GM19238 (cell line): ENCODE measurements around the gene PRR30.
"Not testable (repeated sequence)": the region's sequence is repeated elsewhere in the genome, so short reads cannot be mapped to it uniquely, and the experiment has no call there.

Experiments
- DNase-seq: peaks from one replicate; pipeline ENCODE4 v3.0.0; 2011; ENCODE audit warnings: low spot score; ENCODE audit not compliant: insufficient read length

Gene PRR30

GRCh38 chr2:27139310-27139709, at the start of gene PRR30:
TSS of gene PRR30 (minus strand) at chr2:27139410. CDS start at chr2:27138329, 1,081 bp downstream.
- no peak for DNase-seq

GRCh38 chr2:27186613-27187345, 47.6 kb upstream of the PRR30 start:
- DNase-seq, result no peak

GRCh38 chr2:27185331-27186026, 46.3 kb upstream of the PRR30 start:
- DNase-seq, result no peak

- no peak for DNase-seq
Observed at GRCh38 chr2:27184115-27184514, 44.9 kb upstream of the PRR30 start.

GRCh38 chr2:27182346-27182745, 43.1 kb upstream of the PRR30 start:
- no peak for DNase-seq

- no peak for DNase-seq
Observed at GRCh38 chr2:27179344-27180000, 40.3 kb upstream of the PRR30 start.

- DNase-seq, result no peak
Observed at GRCh38 chr2:27178469-27178868, 39.3 kb upstream of the PRR30 start.

- no peak for DNase-seq
Observed at GRCh38 chr2:27177441-27178351, 38.5 kb upstream of the PRR30 start.

GRCh38 chr2:27175781-27176180, 36.6 kb upstream of the PRR30 start:
- not testable (repeated sequence) for DNase-seq

- no peak for DNase-seq
Observed at GRCh38 chr2:27175330-27175729, 36.1 kb upstream of the PRR30 start.

- DNase-seq, result no peak
Observed at GRCh38 chr2:27174638-27175037, 35.4 kb upstream of the PRR30 start.

GRCh38 chr2:27171351-27171848, 32.2 kb upstream of the PRR30 start:
- DNase-seq, result no peak

- no peak for DNase-seq
Observed at GRCh38 chr2:27170581-27171337, 31.5 kb upstream of the PRR30 start.

GRCh38 chr2:27164960-27165763, 26.0 kb upstream of the PRR30 start:
- DNase-seq, result no peak

GRCh38 chr2:27162151-27163121, 23.2 kb upstream of the PRR30 start:
- no peak for DNase-seq

- DNase-seq, result no peak
Observed at GRCh38 chr2:27160191-27160590, 21.0 kb upstream of the PRR30 start.

- DNase-seq, result no peak
Observed at GRCh38 chr2:27159271-27159670, 20.1 kb upstream of the PRR30 start.

GRCh38 chr2:27158468-27158867, 19.3 kb upstream of the PRR30 start:
- DNase-seq, result no peak
